ENCODE results near the gene ERC2.

Gene ERC2

DNA sequence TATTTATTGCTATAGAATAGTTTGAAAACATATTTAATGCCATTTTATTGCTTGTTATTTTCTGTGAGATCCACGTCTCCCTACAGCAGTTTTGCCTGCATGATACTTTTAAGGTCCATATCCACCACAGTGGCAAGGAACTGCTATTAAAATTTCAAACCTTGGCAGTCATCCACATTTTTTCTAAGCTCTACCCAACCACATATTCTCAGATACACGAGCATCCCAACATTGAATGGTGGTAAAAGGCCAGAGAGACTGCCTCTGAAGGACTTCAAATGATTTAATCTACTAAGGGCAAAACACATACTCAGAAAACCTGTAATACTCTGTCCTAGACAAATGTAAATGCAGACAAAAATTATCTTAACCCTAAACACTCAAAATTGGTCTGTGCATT lies 173.1 kb downstream of the ERC2 start:
- H3K4me3 ChIP-seq (ENCODE audit: low read depth, low read length) = no peak overlapping the region
- TF ChIP-seq CTCF (IDR thresholded peaks at IDR 0.05; ENCODE audit: control insufficient read depth, extremely low read depth, insufficient read depth) = no peak
- DNase-seq (ENCODE audit: low read depth) = no peak

DNA sequence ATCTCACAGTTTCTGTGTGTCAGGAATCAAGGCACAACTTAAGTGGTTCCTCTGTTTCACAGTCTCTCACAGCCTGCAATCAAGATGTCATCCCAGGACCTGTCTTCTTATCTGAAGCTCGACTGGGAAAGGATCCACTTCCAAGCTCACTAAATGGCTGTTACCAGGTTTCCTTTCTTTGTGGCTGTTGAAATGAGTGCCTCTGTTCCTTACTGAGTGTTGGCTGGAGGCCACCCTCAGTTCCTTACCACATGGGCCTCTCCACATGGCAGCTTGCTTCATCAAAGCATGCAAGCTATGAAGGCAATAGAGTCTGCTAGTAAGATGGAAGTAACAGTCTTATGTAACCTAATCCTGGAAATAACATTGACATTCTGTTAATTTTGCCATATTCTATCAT lies 174.0 kb downstream of the ERC2 start:
- no peak for TF ChIP-seq CTCF (IDR thresholded peaks at IDR 0.05; ENCODE audit: control insufficient read depth, extremely low read depth, insufficient read depth)
- DNase-seq (ENCODE audit: low read depth) = no peak
- no peak overlapping the region for H3K4me3 ChIP-seq (ENCODE audit: low read depth, low read length)

DNA sequence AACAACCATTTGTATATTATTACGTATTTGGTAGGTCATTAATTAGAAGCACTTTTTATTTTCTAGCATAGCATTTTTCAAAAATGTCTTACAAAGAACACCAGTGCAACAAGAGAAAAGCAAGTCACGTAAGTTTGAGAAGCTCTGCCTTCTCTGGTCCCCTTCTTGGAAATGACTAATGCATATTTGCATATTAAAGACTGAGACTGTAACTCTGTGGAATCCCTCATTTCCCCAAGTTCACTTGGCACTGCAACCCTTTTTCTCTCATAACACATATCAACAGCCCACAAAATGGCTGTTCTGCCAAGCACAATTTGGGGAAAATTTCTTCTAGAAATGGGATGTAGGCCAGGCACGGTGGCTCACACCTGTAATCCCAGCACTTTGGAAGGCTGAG lies 176.3 kb downstream of the ERC2 start:
- H3K4me3 ChIP-seq (ENCODE audit: low read depth, low read length) = no peak overlapping the region
- no peak for DNase-seq (ENCODE audit: low read depth)
- TF ChIP-seq CTCF (IDR thresholded peaks at IDR 0.05; ENCODE audit: control insufficient read depth, extremely low read depth, insufficient read depth) = no peak

DNA sequence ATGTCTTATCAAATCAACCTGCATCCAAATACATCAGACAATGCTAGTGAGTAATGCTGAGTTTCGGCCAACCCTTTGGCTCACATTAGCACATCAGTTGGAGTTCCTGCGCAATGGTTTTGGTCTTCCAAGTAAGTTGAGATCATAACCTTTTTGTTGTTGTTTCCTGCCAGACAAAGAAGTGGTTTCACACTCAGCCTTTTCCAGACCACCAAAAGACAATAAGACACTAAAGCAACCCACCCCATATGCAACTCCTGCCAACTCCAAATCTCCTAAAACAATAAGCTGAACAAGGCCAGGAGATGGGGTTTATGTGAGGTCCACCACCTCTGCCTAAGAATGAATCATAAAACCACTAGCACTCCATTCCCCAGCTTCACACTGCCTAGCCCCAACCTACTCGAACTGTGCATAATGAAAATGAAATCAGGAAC lies 177.0 kb downstream of the ERC2 start:
- H3K4me3 ChIP-seq (ENCODE audit: low read depth, low read length) = no peak overlapping the region
- no peak for TF ChIP-seq CTCF (IDR thresholded peaks at IDR 0.05; ENCODE audit: control insufficient read depth, extremely low read depth, insufficient read depth)
- DNase-seq (ENCODE audit: low read depth) = no peak

- DNase-seq (ENCODE audit: low read depth) = no peak
- no peak overlapping the region for H3K4me3 ChIP-seq (ENCODE audit: low read depth, low read length)
- no peak for TF ChIP-seq CTCF (IDR thresholded peaks at IDR 0.05; ENCODE audit: control insufficient read depth, extremely low read depth, insufficient read depth)
Measured at GRCh38 chr3:56290374-56290773, 177.9 kb downstream of the ERC2 start.

GRCh38 chr3:56288258-56288657 lies 180.0 kb downstream of the ERC2 start:
- no peak overlapping the region for H3K4me3 ChIP-seq (ENCODE audit: low read depth, low read length)
- no peak for TF ChIP-seq CTCF (IDR thresholded peaks at IDR 0.05; ENCODE audit: control insufficient read depth, extremely low read depth, insufficient read depth)
- no peak for DNase-seq (ENCODE audit: low read depth)

DNA sequence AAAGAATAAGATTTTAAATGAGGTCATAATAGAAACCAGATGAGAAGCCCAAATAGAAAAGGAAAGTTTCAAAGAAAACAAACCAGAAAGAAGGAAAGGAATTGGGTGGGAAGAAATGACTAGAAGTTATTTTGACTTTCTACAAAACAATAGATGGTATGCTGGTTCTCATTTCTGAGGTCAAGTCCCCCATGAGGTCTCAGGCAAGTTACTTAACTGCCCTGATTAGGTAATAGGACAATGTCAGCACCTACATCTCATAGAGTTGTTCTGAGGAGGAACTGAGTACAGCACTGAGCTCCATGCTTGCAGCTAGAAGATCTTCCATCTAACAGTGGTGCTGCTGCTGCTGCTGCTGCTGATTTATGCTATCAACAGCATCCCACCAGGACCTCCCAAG lies 185.9 kb downstream of the ERC2 start:
- TF ChIP-seq CTCF (IDR thresholded peaks at IDR 0.05; ENCODE audit: control insufficient read depth, extremely low read depth, insufficient read depth) = no peak
- H3K4me3 ChIP-seq (ENCODE audit: low read depth, low read length) = no peak overlapping the region
- no peak for DNase-seq (ENCODE audit: low read depth)

Data from LNCaP clone FGC (cell line).